Hepatocyte (in vitro differentiated cells): ENCODE results near the gene ARMC2. TPM values are rescaled to one million over a fixed set of nuclear protein-coding genes. Genes with fewer than 3 reads are reported as not detected.

Source experiments
- DNase-seq: peaks from one replicate; pipeline ENCODE4 v3.0.0-alpha.2; 2016; ENCODE audit warnings: low spot score
- H2AFZ ChIP-seq: fragments of 200-600 bp; sonication (generic); 2 replicates; pipeline ENCODE4 v1.6.0; 2016; ENCODE audit warnings: antibody characterized with exemption, mild to moderate bottlenecking
- H3K27ac ChIP-seq: fragments of 200-600 bp; sonication (generic); 2 replicates; pipeline ENCODE4 v1.5.1; 2016; ENCODE audit warnings: mild to moderate bottlenecking
- H3K27me3 ChIP-seq: fragments of 200-600 bp; sonication (generic); 2 replicates; pipeline ENCODE4 v1.6.1; 2016
- H3K36me3 ChIP-seq: fragments of 200-600 bp; sonication (generic); replicated peaks from 2 replicates; pipeline ENCODE4 v1.5.1; 2016; ENCODE audit warnings: low read depth; ENCODE audit not compliant: insufficient read depth
- H3K4me1 ChIP-seq: fragments of 200-600 bp; sonication (generic); 2 replicates; pipeline ENCODE4 v1.5.1; 2016; ENCODE audit warnings: mild to moderate bottlenecking, moderate library complexity; ENCODE audit not compliant: insufficient read depth
- H3K4me2 ChIP-seq: fragments of 200-600 bp; sonication (generic); 2 replicates; pipeline ENCODE4 v1.6.0; 2016
- H3K4me3 ChIP-seq: fragments of 200-600 bp; sonication (generic); 2 replicates; pipeline ENCODE4 v1.5.1; 2016; ENCODE audit warnings: mild to moderate bottlenecking
- H3K79me2 ChIP-seq: fragments of 200-600 bp; sonication (generic); 2 replicates; pipeline ENCODE4 v1.6.0; 2017; ENCODE audit warnings: mild to moderate bottlenecking
- H3K9me2 ChIP-seq: fragments of 200-600 bp; sonication (generic); replicated peaks from 2 replicates; pipeline ENCODE4 v1.6.0; 2017; ENCODE audit warnings: mild to moderate bottlenecking; ENCODE audit not compliant: insufficient read depth
- H3K9me3 ChIP-seq: fragments of 200-600 bp; sonication (generic); 2 replicates; pipeline ENCODE4 v1.5.1; 2016; ENCODE audit warnings: low read depth, mild to moderate bottlenecking
- H4K20me1 ChIP-seq: fragments of 200-600 bp; sonication (generic); 2 replicates; pipeline ENCODE4 v1.6.0; 2016; ENCODE audit warnings: mild to moderate bottlenecking; ENCODE audit not compliant: insufficient read depth, poor library complexity, severe bottlenecking
- EZH2 ChIP-seq: fragments of 200-600 bp; sonication (generic); IDR thresholded peaks from 2 replicates; pipeline ENCODE4 v1.6.1; 2016; ENCODE audit warnings: antibody characterized with exemption, mild to moderate bottlenecking, borderline replicate concordance
- EZH2phosphoT487 ChIP-seq: fragments of 200-600 bp; sonication (generic); IDR thresholded peaks from one replicate; pipeline ENCODE4 v1.6.1; 2018; ENCODE audit warnings: antibody characterized with exemption, mild to moderate bottlenecking, low read depth, moderate library complexity; ENCODE audit not compliant: unreplicated experiment, severe bottlenecking
- WGBS: methylation state at CpG from one replicate; pipeline ENCODE4 v1.1.6; 2016; ENCODE audit warnings: low lambda C conversion rate; ENCODE audit errors: missing lambda C conversion rate; 5-methylcytosine and 5-hydroxymethylcytosine counted together
- polyA plus RNA-seq: library from polyadenylated mRNA; unstranded; fragments of >200 nt; fragmentation: Nextera tagmentation; extraction: Ambion mirVana; gene quantifications from 2 replicates; pipeline ENCODE4 v1.2.1, GENCODE V29; 2016
- total RNA-seq: library from RNA; depleted of rRNA; stranded (reverse); fragments of >200 nt; gene quantifications from 2 replicates; pipeline ENCODE4 v1.2.3, GENCODE V29; 2014
- TF ChIP-seq, protein P1 (sequence below): fragments of 200-600 bp; sonication (generic); IDR thresholded peaks from 2 replicates; pipeline ENCODE4 v1.5.1; 2016; ENCODE audit warnings: antibody characterized with exemption, mild to moderate bottlenecking; ENCODE audit not compliant: poor library complexity

Gene ARMC2
- total and polyA plus RNA-seq, 2 experiments from 2014 or later = 2.8 to 4.8 TPM

DNA sequence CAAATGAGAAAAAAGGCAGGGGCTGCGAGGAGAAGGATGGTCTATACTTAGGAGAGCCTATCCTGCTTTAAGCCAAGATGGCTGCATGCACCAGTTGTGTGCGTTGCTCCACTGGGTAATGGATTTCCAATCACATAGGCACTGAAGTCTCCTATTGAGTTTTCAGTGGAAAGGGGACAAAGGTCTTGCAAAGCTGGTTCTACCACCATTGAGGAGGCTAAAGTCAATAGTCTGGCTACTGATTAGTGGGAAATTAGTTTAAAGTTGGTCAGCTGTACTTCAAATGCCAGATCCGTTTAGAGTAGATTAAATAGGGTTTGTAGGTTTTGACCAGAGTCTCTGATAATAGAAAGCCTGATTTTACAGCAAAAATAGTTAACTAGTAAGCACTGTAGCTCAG lies 141.5 kb downstream of the ARMC2 start:
- TF ChIP-seq EZH2 (no peak), EZH2phosphoT487 (no peak)
- TF ChIP-seq, protein P1, sequence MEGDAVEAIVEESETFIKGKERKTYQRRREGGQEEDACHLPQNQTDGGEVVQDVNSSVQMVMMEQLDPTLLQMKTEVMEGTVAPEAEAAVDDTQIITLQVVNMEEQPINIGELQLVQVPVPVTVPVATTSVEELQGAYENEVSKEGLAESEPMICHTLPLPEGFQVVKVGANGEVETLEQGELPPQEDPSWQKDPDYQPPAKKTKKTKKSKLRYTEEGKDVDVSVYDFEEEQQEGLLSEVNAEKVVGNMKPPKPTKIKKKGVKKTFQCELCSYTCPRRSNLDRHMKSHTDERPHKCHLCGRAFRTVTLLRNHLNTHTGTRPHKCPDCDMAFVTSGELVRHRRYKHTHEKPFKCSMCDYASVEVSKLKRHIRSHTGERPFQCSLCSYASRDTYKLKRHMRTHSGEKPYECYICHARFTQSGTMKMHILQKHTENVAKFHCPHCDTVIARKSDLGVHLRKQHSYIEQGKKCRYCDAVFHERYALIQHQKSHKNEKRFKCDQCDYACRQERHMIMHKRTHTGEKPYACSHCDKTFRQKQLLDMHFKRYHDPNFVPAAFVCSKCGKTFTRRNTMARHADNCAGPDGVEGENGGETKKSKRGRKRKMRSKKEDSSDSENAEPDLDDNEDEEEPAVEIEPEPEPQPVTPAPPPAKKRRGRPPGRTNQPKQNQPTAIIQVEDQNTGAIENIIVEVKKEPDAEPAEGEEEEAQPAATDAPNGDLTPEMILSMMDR = no peak
- H2AFZ ChIP-seq = no peak overlapping the region
- no peak overlapping the region for H3K4me3 ChIP-seq
- no peaks in the 10 kb centered on the region for H3K27me3 ChIP-seq
- DNase-seq = peak; percentile 37
- no peaks in the 10 kb centered on the region for H3K9me2 ChIP-seq
- H4K20me1 ChIP-seq = no peaks in the 10 kb centered on the region
- H3K27ac ChIP-seq = peak overlapping the region; percentile 77
- H3K9me3 ChIP-seq = no peaks in the 10 kb centered on the region
- peak overlapping the region; percentile 65 for H3K4me2 ChIP-seq
- no peaks in the 10 kb centered on the region for H3K36me3 ChIP-seq
- peaks cover 3% of the 10 kb centered on the region for H3K79me2 ChIP-seq
- 65% methylated on average over 3 of the region's 3 CpGs for WGBS
- H3K4me1 ChIP-seq = peaks cover 21% of the 10 kb centered on the region

DNA sequence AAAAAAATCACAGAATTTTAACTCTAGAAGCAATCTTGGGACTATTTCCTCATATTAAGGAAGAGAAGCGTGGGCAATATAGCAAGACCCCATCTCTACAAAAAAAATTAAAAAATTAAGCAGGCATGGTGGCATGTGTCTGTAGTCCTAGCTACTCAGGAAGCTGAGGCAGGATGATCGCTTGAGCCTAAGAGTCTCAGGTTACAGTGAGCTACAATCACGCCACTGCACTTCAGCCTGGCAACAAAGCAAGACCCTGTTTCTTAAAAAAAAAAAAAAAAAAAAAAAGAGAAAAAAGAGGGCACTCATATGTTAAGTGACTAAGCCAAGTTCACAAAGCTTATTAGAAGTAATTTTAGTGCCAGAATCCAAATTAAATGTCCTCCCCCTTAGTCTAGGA lies 145.7 kb downstream of the ARMC2 start:
- Histone ChIP-seq H3K27ac (no peak overlapping the region), H4K20me1 (no peaks in the 10 kb centered on the region), H3K27me3 (no peaks in the 10 kb centered on the region), H3K9me3 (no peaks in the 10 kb centered on the region), H3K79me2 (peaks cover 10% of the 10 kb centered on the region), H3K4me2 (no peak overlapping the region), H3K36me3 (no peaks in the 10 kb centered on the region), H3K9me2 (no peaks in the 10 kb centered on the region), H3K4me1 (peaks cover 16% of the 10 kb centered on the region), H2AFZ (no peak overlapping the region), H3K4me3 (no peak overlapping the region)
- TF ChIP-seq, protein P1 = no peak
- TF ChIP-seq EZH2phosphoT487 = no peak
- TF ChIP-seq EZH2 = no peak
- 79% methylated on average over 3 of the region's 3 CpGs for WGBS
- DNase-seq = no peak

DNA sequence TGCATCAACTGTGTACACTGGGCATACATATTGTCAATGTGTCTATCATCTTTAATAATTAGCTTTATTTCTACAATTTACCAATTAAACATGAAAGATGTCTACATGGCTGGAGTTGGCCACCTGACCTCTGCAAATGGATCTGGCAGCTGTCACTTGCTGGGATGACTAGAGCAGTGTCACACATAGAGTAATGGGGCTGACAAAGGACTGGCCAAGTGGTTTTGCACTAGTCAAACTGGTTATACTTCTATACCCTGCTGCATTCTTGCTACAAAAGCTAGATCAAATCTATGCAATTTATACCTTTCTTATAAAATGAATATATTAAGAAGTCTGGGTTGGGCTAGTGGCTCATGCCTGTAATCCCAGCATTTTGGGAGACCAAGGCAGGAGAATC lies 147.1 kb downstream of the ARMC2 start:
- DNase-seq = no peak
- no peaks in the 10 kb centered on the region for H3K9me2 ChIP-seq
- no peak overlapping the region for H2AFZ ChIP-seq
- H3K4me2 ChIP-seq = no peak overlapping the region
- H3K9me3 ChIP-seq = no peaks in the 10 kb centered on the region
- peaks cover 11% of the 10 kb centered on the region for H3K79me2 ChIP-seq
- TF ChIP-seq, protein P1 = no peak
- TF ChIP-seq EZH2phosphoT487 (no peak), EZH2 (no peak)
- H3K27me3 ChIP-seq = no peaks in the 10 kb centered on the region
- peaks cover 5% of the 10 kb centered on the region for H3K4me1 ChIP-seq
- no peak overlapping the region for H3K4me3 ChIP-seq
- no peaks in the 10 kb centered on the region for H3K36me3 ChIP-seq
- no peak overlapping the region for H3K27ac ChIP-seq
- no peaks in the 10 kb centered on the region for H4K20me1 ChIP-seq

DNA sequence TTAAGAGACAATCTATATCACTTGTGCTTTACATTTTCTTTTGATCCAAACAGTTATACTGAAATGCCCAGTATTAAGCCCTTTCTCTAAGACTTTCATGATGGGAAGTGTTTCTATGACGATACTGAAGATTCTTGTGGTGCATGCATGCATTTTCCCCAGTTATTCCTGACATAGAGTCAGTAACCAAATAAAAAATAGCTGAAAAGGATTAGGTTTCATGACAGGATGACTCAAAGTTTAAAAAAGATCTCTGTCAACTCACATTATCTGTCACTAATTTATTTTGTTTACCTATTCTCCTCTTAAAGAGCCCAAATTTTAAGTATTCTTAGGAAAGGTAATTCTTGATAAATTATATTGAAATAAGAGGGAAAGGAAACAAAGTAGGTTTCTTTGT lies 148.0 kb downstream of the ARMC2 start:
- Histone ChIP-seq H3K36me3 (no peaks in the 10 kb centered on the region), H4K20me1 (no peaks in the 10 kb centered on the region), H3K9me3 (no peaks in the 10 kb centered on the region), H3K79me2 (peaks cover 18% of the 10 kb centered on the region), H3K27me3 (no peaks in the 10 kb centered on the region), H3K4me2 (no peak overlapping the region), H3K4me1 (peaks cover 10% of the 10 kb centered on the region), H2AFZ (no peak overlapping the region), H3K9me2 (no peaks in the 10 kb centered on the region), H3K4me3 (no peak overlapping the region), H3K27ac (no peak overlapping the region)
- 84% methylated on average over 1 of the region's 1 CpG for WGBS
- no peak for TF ChIP-seq EZH2phosphoT487
- TF ChIP-seq, protein P1 = no peak
- no peak for TF ChIP-seq EZH2
- no peak for DNase-seq
